Spleen (tissue), 7 donors: ENCODE data around the gene KLHL12.

Source experiments
- POLR2A ChIP-seq, 3 donors: fragments of 450-650 bp; IDR thresholded peaks; one replicate each; pipeline ENCODE4 v1.5.1; 2017; ENCODE audit warnings: antibody characterized with exemption in 3 of 3, mild to moderate bottlenecking in 1 of 3
- TF ChIP-seq, protein P1 (sequence below), 11 experiments: fragments of 200-600 bp in 7 of 11; fragments of 450-650 bp in 4 of 11; sonication (generic) in 4 of 11; IDR thresholded peaks in 8 of 11; conservative IDR thresholded peaks in 3 of 11; 1 replicate in 7 of 11; 2 replicates in 4 of 11; pipeline versions ENCODE4 v1.4.0 to v1.8.0; 2016 to 2021; ENCODE audit warnings: antibody characterized with exemption in 11 of 11, inconsistent platforms in 4 of 11, mild to moderate bottlenecking in 1 of 11
- donor health status: DM: no; HTN: no; CAD: no; lungs with moderate emphysema.
- donor health status: DM: no; HTN: no; CAD: no.
- donor health status: DM: no; HTN: no; CAD: no.

DNA sequence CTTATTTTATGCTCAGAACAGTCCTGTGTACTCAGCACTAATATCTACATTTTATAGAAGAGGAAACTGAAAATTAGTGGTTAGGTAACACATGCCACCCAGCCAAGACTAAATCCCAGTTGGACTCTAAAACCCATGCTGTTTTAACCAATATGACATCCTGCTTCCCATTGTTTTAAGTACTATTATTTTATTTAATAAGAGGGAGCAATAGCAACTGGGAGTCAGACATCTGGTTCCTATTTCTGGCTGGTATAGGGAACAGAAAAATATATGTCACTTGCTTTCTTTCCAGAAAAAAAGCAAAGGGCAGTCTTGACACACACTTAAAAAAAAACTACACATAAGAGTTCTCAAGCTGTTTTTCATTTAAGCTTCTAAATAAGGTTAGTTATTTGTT, 11.9 kb downstream of the KLHL12 start:
- TF ChIP-seq, protein P1, sequence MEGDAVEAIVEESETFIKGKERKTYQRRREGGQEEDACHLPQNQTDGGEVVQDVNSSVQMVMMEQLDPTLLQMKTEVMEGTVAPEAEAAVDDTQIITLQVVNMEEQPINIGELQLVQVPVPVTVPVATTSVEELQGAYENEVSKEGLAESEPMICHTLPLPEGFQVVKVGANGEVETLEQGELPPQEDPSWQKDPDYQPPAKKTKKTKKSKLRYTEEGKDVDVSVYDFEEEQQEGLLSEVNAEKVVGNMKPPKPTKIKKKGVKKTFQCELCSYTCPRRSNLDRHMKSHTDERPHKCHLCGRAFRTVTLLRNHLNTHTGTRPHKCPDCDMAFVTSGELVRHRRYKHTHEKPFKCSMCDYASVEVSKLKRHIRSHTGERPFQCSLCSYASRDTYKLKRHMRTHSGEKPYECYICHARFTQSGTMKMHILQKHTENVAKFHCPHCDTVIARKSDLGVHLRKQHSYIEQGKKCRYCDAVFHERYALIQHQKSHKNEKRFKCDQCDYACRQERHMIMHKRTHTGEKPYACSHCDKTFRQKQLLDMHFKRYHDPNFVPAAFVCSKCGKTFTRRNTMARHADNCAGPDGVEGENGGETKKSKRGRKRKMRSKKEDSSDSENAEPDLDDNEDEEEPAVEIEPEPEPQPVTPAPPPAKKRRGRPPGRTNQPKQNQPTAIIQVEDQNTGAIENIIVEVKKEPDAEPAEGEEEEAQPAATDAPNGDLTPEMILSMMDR (IDR thresholded peaks at IDR 0.05 in 8 of 11, conservative IDR thresholded peaks at IDR 0.05 in 3 of 11) = no peak
- no peak for TF ChIP-seq POLR2A (IDR thresholded peaks at IDR 0.05)
